CD4-positive, alpha-beta T cell treated with Interleukin-15 for 4 hours (primary cell): ENCODE results near the gene NRSN2.
"Not testable (repeated sequence)": the region's sequence is repeated elsewhere in the genome, so short reads cannot be mapped to it uniquely, and the experiment has no call there.

ENCODE experiments used
- DNase-seq: peaks from one replicate; pipeline ENCODE4 v3.0.0-alpha.2; 2020; ENCODE audit warnings: low spot score

Gene NRSN2

GRCh38 chr20:354298-354977 is 7.5 kb downstream of the NRSN2 start:
- DNase-seq: peak; percentile 84

DNA sequence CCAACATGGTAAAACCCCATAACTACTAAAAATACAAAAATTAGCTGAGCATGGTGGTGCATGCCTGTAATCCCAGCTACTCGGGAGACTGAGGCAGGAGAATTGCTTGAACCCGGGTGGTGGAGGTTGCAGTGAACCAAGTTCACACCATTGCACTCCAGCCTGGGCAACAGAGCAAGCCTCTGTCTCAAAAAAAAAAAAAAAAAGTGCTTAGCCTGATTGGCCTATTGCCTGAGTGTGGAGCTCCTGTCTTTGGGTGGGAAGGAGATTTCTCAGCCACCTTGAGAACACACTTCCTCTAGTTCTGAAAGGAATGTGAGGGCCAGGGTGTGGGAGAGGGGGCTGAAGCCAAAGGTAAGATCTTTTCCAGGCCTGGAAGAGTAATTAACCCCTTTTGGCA is 9.2 kb downstream of the NRSN2 start:
- DNase-seq: not testable (repeated sequence)

GRCh38 chr20:356745-357144 is 9.8 kb downstream of the NRSN2 start:
- DNase-seq: no peak

- DNase-seq: no peak
Observed at GRCh38 chr20:358891-359555, 12.1 kb downstream of the NRSN2 start.

GRCh38 chr20:361561-361960 is 14.7 kb downstream of the NRSN2 start:
- DNase-seq: no peak

DNA sequence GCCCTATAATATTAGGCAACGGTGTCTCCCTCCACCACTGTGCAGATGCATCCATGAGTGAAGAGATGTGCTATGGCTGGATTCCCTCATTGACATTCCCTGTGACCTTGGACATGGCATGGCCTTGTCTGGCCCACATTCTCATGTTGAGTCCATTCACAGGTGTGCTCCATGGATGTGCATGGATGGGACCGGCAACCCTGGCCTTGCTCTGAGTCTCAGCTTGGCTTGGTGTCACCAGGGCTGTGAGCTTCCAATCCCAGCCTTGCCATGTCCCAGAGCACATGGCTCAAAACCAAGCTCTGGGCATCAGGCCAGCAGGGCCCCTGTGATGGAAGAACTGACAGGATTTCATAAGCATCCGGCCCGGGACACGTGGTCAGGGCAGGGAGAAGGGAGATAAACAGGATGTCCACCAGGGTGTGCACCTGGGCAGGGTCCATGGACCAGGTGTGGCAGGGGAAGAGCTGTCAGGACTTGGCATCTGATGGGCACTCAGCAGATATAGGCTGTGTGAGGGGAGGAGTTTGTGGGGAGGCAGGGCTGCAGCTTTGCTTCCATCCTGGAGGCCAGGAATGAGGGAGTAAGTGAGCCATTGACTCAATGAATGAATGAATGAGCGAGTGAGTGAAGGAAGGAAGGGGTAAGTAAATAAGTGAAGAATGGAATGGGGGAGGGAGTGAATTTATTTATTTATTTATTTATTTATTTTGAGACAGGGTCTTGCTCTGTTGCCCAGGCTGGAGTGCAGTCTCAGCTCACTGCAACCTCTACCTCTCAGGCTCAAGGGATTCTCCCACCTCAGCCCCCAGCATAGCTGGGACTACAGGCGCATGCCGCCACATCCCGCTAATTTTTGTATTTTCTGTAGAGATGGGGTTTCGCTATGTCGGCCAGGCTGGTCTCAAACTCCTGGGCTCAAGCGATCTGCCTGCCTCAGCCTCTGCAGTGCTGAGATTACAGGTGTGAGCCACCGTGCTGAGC is 15.7 kb downstream of the NRSN2 start:
- DNase-seq: no peak

GRCh38 chr20:363319-364078 is 16.6 kb downstream of the NRSN2 start:
- no peak for DNase-seq

DNA sequence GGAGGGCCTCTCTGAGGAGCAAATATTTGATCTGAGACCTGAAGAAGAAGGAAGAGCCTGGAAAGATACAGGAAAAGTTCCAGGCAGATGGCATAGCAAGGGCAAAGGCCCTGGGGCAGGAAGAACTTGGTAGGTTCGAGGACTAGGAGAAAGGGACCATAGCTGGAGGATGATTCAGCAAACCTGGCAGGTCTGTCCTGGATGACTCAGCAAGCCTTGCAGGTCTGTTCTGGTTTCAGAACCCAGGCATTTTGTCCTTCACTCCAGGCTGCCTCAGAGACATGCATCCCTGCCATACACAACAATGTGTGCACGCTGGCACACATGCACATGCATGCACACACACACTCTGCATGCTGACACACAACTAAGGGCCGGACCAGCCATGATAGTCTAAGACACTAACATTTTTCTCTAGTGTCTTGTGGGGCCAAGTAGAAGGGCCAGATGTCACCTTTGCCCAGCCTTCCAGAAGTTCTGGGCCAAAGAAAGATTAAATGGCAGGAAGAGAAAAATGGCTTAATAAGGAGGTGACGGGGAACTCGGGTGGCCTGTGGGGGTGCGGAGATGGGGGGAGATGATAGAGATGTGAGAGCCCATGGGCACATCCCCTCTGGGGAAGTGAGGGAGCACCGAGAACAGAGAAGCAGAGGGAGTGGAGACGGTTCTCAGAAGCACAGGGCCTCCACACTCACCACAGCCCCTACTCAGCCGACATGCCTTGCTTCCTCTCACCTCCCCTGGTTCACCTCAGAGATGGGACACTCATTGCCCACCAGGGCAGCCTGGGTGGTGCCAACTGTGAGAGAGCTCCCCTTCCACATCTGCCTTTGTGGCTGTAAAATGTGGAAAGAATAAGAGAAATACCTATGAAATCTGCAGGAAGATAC is 18.2 kb downstream of the NRSN2 start:
- DNase-seq: no peak

DNA sequence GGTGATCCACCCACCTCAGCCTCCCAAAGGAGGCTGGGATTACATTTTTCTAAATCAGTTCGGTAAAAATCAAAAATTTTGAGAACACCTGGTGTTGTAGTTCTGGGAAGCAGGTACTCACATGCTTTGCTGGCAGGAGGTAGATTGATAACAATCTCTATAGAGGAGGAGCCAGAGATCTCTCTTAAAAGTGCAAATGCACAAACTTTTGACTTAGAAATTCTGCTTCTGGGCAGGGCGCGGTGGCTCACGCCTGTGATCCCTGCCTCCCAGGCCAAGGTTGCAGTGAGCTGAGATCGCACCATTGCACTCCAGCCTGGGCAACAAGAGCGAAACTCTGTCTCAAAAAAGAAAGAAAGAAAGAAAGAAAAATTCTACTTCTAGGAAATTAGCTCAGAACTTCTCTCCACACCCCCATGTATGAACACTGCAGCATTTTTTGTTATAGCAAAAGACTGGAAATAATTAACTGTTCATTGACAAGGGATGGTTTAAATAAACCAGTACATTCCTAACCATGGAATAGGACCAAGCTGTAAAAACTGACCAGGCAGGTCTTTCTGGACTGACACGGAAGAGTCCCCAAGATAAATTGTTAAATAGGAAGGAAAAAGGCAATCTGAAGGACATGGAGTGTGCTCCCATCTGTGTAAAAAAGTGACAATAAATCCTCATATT is 19.3 kb downstream of the NRSN2 start:
- DNase-seq: no peak

GRCh38 chr20:366719-367485 is 20.0 kb downstream of the NRSN2 start:
- no peak for DNase-seq

GRCh38 chr20:367486-367887 is 20.6 kb downstream of the NRSN2 start:
- DNase-seq: no peak

- no peak for DNase-seq
Observed at GRCh38 chr20:368915-369314, 22.0 kb downstream of the NRSN2 start.

DNA sequence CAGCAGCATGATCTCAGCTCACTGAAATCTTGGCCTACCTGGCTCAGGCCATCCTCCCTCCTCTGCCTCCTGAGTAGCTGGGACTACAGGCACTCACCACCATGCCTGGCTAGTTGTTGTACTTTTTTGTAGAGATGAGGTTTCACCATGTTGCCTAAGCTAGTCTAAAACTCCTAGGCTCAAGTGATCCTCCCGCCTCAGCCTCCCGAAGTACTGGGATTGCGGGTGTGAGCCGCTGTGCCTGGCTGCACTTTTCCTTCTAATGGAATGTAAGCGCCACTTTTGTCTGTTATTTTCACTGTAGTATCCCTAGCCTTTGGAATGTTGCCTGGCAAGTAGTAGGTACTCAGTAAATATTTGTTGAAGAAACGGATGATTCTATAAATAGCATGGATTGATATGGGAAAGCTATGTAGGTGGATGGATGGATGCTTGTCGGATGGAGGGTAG is 23.3 kb downstream of the NRSN2 start:
- no peak for DNase-seq

- DNase-seq: no peak
Observed at GRCh38 chr20:370977-371754, 24.3 kb downstream of the NRSN2 start.

- DNase-seq: no peak
Observed at GRCh38 chr20:371755-372542, 25.0 kb downstream of the NRSN2 start.

- DNase-seq: not testable (repeated sequence)
Observed at GRCh38 chr20:372543-373082, 25.7 kb downstream of the NRSN2 start.

GRCh38 chr20:373171-373890 is 26.4 kb downstream of the NRSN2 start:
- DNase-seq: no peak
